H1 (cell line): ENCODE measurements around the gene RAB3A. TPM values are rescaled to one million over a fixed set of nuclear protein-coding genes. Genes with fewer than 3 reads are reported as not detected.

ENCODE experiments used
- CTCF ChIA-PET: fragments of 300-600 bp; sonication (Branson Sonifier 250); formaldehyde crosslinking; loops from one replicate; lab custom pipeline; 2021; ENCODE audit not compliant: partially characterized antibody; lab: Charles Lee
- POLR2A ChIA-PET: fragments of 300-600 bp; sonication (Branson Sonifier 250); formaldehyde crosslinking; loops from one replicate; lab custom pipeline; 2021; ENCODE audit warnings: inconsistent platforms; ENCODE audit not compliant: partially characterized antibody; lab: Charles Lee
- DNase-seq, 2 experiments: peaks; one replicate each; pipeline versions ENCODE4 v3.0.0 to v3.0.0-alpha.2; 2010 to 2022; ENCODE audit warnings: low spot score in 2 of 2, low read depth in 1 of 2, mixed read lengths in 1 of 2
- FAIRE-seq: peaks from 2 replicates; lab custom pipeline; 2011; peaks lifted over from hg19 to GRCh38; lab: Jason Lieb, UNC
- H2AFZ ChIP-seq: 2 replicates; pipeline ENCODE4 v1.8.1; 2012; ENCODE audit warnings: low read length, inconsistent platforms
- H2AK5ac ChIP-seq: 2 replicates; pipeline ENCODE4 v1.6.1; 2013; ENCODE audit warnings: low read depth, low read length
- H2BK120ac ChIP-seq: replicated peaks from 2 replicates; pipeline ENCODE3; 2013; ENCODE audit warnings: low read depth, low read length, inconsistent platforms
- H2BK12ac ChIP-seq: 2 replicates; pipeline ENCODE4 v1.6.1; 2013; ENCODE audit warnings: low read depth, low read length
- H2BK15ac ChIP-seq: 2 replicates; pipeline ENCODE4 v1.6.1; 2013; ENCODE audit warnings: low read length
- H2BK20ac ChIP-seq: 2 replicates; pipeline ENCODE4 v1.6.1; 2013; ENCODE audit warnings: low read length
- H2BK5ac ChIP-seq: 2 replicates; pipeline ENCODE4 v1.6.1; 2013; ENCODE audit warnings: low read depth, low read length
- H3K14ac ChIP-seq: 2 replicates; pipeline ENCODE4 v1.6.1; 2013; ENCODE audit warnings: inconsistent platforms; ENCODE audit not compliant: insufficient read length
- H3K18ac ChIP-seq: 2 replicates; pipeline ENCODE4 v1.6.1; 2013; ENCODE audit warnings: low read length; ENCODE audit errors: extremely low read depth
- H3K23ac ChIP-seq: 2 replicates; pipeline ENCODE4 v1.6.1; 2013; ENCODE audit warnings: inconsistent platforms; ENCODE audit not compliant: insufficient read length
- H3K23me2 ChIP-seq: 2 replicates; pipeline ENCODE4 v1.6.1; 2013; ENCODE audit warnings: low read depth, low read length
- H3K27ac ChIP-seq: 2 replicates; pipeline ENCODE4 v1.6.1; 2011; ENCODE audit warnings: low read depth, low read length, inconsistent platforms
- H3K27me3 ChIP-seq, 4 experiments: replicated peaks in 1 of 4; 1 replicate in 1 of 4; 2 replicates in 3 of 4; pipeline versions ENCODE4 v1.6.1 to v1.8.1; 2011 to 2013; ENCODE audit warnings: low read length in 3 of 4, mild to moderate bottlenecking in 3 of 4, inconsistent platforms in 2 of 4, mixed read lengths in 2 of 4, moderate library complexity in 1 of 4; ENCODE audit not compliant: control insufficient read depth in 3 of 4, insufficient read depth in 3 of 4; ENCODE audit errors: extremely low read depth in 1 of 4
- H3K36me3 ChIP-seq, 4 experiments: 2 replicates each; pipeline versions ENCODE4 v1.6.1 to v1.8.1; 2011 to 2013; ENCODE audit warnings: mild to moderate bottlenecking in 4 of 4, low read length in 3 of 4, moderate library complexity in 2 of 4, control low read depth in 1 of 4, inconsistent platforms in 1 of 4; ENCODE audit not compliant: insufficient read depth in 4 of 4, control insufficient read depth in 2 of 4
- H3K4ac ChIP-seq: replicated peaks from 2 replicates; pipeline ENCODE3; 2013; ENCODE audit warnings: low read length, low read depth, mixed read lengths, inconsistent platforms; ENCODE audit not compliant: insufficient read length
- H3K4me1 ChIP-seq, 4 experiments: replicated peaks in 1 of 4; 1 replicate in 1 of 4; 2 replicates in 3 of 4; pipeline versions ENCODE4 v1.6.1 to v1.8.1; 2011 to 2013; ENCODE audit warnings: low read length in 3 of 4, inconsistent platforms in 2 of 4, mixed read lengths in 1 of 4; ENCODE audit not compliant: insufficient read depth in 4 of 4, control insufficient read depth in 3 of 4
- H3K4me2 ChIP-seq, 2 experiments: 2 replicates each; pipeline versions ENCODE4 v1.6.1 to v1.8.1; 2011 to 2013; ENCODE audit warnings: low read depth in 2 of 2, low read length in 2 of 2, control low read depth in 1 of 2, inconsistent platforms in 1 of 2, mild to moderate bottlenecking in 1 of 2; ENCODE audit not compliant: insufficient read depth in 1 of 2
- H3K4me3 ChIP-seq, 4 experiments: fragments of 200-600, 300-600 bp in 1 of 4; sonication (generic), shearing (Covaris generic), sonication (Bioruptor Twin) in 1 of 4; 2 replicates each; pipeline versions ENCODE4 v1.5.1 to v1.8.1; 2011 to 2016; ENCODE audit warnings: low read length in 4 of 4, low read depth in 3 of 4, control low read depth in 2 of 4, inconsistent platforms in 2 of 4, mild to moderate bottlenecking in 2 of 4, mixed read lengths in 1 of 4, moderate library complexity in 1 of 4; ENCODE audit not compliant: insufficient read depth in 2 of 4; ENCODE audit errors: extremely low read depth in 1 of 4
- H3K56ac ChIP-seq: replicated peaks from 2 replicates; pipeline ENCODE3; 2013; ENCODE audit warnings: low read depth, mild to moderate bottlenecking, mixed read lengths, low read length, inconsistent platforms; ENCODE audit not compliant: insufficient read length
- H3K79me1 ChIP-seq: 2 replicates; pipeline ENCODE4 v1.6.1; 2013; ENCODE audit warnings: low read depth, low read length, control low read depth
- H3K79me2 ChIP-seq, 2 experiments: 2 replicates each; pipeline versions ENCODE4 v1.6.1 to v1.8.1; 2012 to 2013; ENCODE audit warnings: low read length in 2 of 2, mild to moderate bottlenecking in 2 of 2, inconsistent platforms in 1 of 2; ENCODE audit not compliant: insufficient read depth in 2 of 2, control insufficient read depth in 1 of 2
- H3K9ac ChIP-seq, 4 experiments: replicated peaks in 1 of 4; 1 replicate in 1 of 4; 2 replicates in 3 of 4; pipeline versions ENCODE4 v1.6.1 to v1.8.1; 2011 to 2013; ENCODE audit warnings: low read depth in 3 of 4, low read length in 3 of 4, control low read depth in 2 of 4, mild to moderate bottlenecking in 2 of 4, moderate library complexity in 2 of 4, inconsistent platforms in 1 of 4; ENCODE audit errors: extremely low read depth in 1 of 4
- H3K9me3 ChIP-seq, 2 experiments: 2 replicates each; pipeline versions ENCODE4 v1.6.1 to v1.8.1; 2012 to 2013; ENCODE audit warnings: mild to moderate bottlenecking in 2 of 2, moderate library complexity in 2 of 2, control low read depth in 1 of 2, inconsistent platforms in 1 of 2, low read depth in 1 of 2, low read length in 1 of 2, mixed read lengths in 1 of 2; ENCODE audit not compliant: insufficient read depth in 2 of 2
- H4K20me1 ChIP-seq, 2 experiments: replicated peaks in 1 of 2; 2 replicates each; pipeline versions ENCODE3 to v1.8.1; 2011 to 2013; ENCODE audit warnings: inconsistent platforms in 2 of 2, low read length in 2 of 2, mild to moderate bottlenecking in 1 of 2; ENCODE audit not compliant: insufficient read depth in 2 of 2, control insufficient read depth in 1 of 2
- H4K5ac ChIP-seq: 2 replicates; pipeline ENCODE4 v1.6.1; 2013; ENCODE audit warnings: low read length, low read depth, mixed read lengths, inconsistent platforms; ENCODE audit not compliant: insufficient read length
- H4K8ac ChIP-seq: 2 replicates; pipeline ENCODE4 v1.8.0; 2013; ENCODE audit warnings: mild to moderate bottlenecking, moderate library complexity, low read length, inconsistent platforms; ENCODE audit not compliant: insufficient read depth; ENCODE audit errors: extremely low read depth
- H4K91ac ChIP-seq: replicated peaks from 2 replicates; pipeline ENCODE3; 2013; ENCODE audit warnings: low read length, mixed read lengths, inconsistent platforms; ENCODE audit not compliant: insufficient read length
- CHD2 ChIP-seq: IDR thresholded peaks from 2 replicates; pipeline ENCODE4 v1.6.1; 2012; ENCODE audit warnings: low read length, improper control_type of control experiment
- FOSL1 ChIP-seq: IDR thresholded peaks from 2 replicates; pipeline ENCODE4 v1.6.1; 2011; ENCODE audit warnings: mild to moderate bottlenecking, low read depth, low read length, moderate library complexity; ENCODE audit not compliant: insufficient read depth
- SP2 ChIP-seq: IDR thresholded peaks from 2 replicates; pipeline ENCODE4 v1.6.1; 2012; ENCODE audit warnings: mild to moderate bottlenecking, low read length, inconsistent platforms
- WGBS, 2 experiments: shearing (Covaris generic) in 1 of 2; methylation state at CpG; one replicate each; pipeline versions ENCODE4 v1.1.6 to v1.1.7; 2013 to 2015; ENCODE audit warnings: low lambda C conversion rate in 2 of 2, mixed read lengths in 2 of 2, inconsistent platforms in 1 of 2, low coverage in 1 of 2, missing lambda C conversion rate in 1 of 2; ENCODE audit not compliant: insufficient replicate concordance in 2 of 2, insufficient coverage in 1 of 2, insufficient read length in 1 of 2; ENCODE audit errors: extremely low coverage in 1 of 2, missing lambda C conversion rate in 1 of 2; 5-methylcytosine and 5-hydroxymethylcytosine counted together
- polyA plus RNA-seq, 7 experiments: library from polyadenylated mRNA; depleted of rRNA in 3 of 7; stranded (reverse) in 5 of 7; unstranded in 2 of 7; fragments of >200 nt in 5 of 7; fragments of 200-250 nt in 2 of 7; gene quantifications; 1 replicate in 5 of 7; 2 replicates in 1 of 7; 4 replicates in 1 of 7; pipeline versions ENCODE4 v1.2.1 to v1.2.3, GENCODE V29; 2011 to 2013; ENCODE audit warnings: missing spikeins in 2 of 7, mixed read lengths in 2 of 7
- total RNA-seq: library from RNA; stranded (reverse); fragmentation: NEBNext Ultra II Directional; extraction: Animal tissue kit (Norgen Biotek cat#: 25700); gene quantifications from 2 replicates; pipeline ENCODE4 v1.2.1, GENCODE V29; 2021

The RAB3A gene
- total and polyA plus RNA-seq, 2 of the 8 experiments (the other 6 are each of a cell fraction or from before 2014, with no cell fraction given): 13.6 to 14.2 TPM

DNA sequence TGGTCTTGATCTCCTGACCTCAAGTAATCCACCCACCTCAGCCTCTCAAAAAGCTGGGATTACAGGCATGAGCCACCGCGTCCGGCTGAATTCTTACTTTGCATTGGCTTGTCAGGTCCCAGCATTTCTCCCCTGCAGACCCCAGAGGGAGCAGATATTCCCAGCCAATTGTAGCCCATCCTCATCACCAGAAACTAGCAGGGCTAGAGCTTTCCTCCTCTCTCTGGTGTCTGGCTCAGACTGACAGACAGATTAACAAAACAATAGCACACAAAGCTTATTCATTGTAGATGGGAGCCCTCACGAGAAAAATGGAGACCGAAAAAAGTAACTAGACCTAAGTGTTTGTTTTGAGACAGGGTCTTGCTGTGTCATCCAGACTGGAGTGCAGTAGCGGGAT lies 18.3 kb downstream of the RAB3A start:
- Histone ChIP-seq H3K56ac (no peak overlapping the region), H3K9me3 (no peaks in the 10 kb centered on the region), H3K79me1 (no peaks in the 10 kb centered on the region), H3K27me3 (no peaks in the 10 kb centered on the region), H3K14ac (no peak overlapping the region), H3K9ac (no peak overlapping the region), H4K20me1 (no peaks in the 10 kb centered on the region), H2BK20ac (no peak overlapping the region), H3K79me2 (no peaks in the 10 kb centered on the region), H3K23me2 (no peaks in the 10 kb centered on the region), H3K18ac (no peak overlapping the region), H3K36me3 (no peaks in the 10 kb centered on the region), H2BK15ac (no peak overlapping the region), H3K4ac (no peak overlapping the region), H4K5ac (no peak overlapping the region), H2BK120ac (no peak overlapping the region), H2BK12ac (no peak overlapping the region), H4K8ac (no peak overlapping the region), H3K4me1 (peaks cover 0 to 5% (median 1%) of the 10 kb centered on the region in 4 experiments; a peak in 4 of 7 replicates), H2AK5ac (no peak overlapping the region), H2AFZ (no peak overlapping the region), H4K91ac (no peak overlapping the region), H3K23ac (no peak overlapping the region), H3K4me3 (no peak overlapping the region), H3K4me2 (peak overlapping the region in 1 of 2 experiments; percentile 8; a peak in 2 of 4 replicates), H3K27ac (no peak overlapping the region), H2BK5ac (no peak overlapping the region)
- 63% methylated on average over 6 of the region's 6 CpGs; no CpG with 5 or more reads in 1 of the 2 experiments for WGBS, 2 experiments
- POLR2A ChIA-PET: interaction anchor here (0.9 to 1.6 kb wide), 4 partner anchors 13 to 96 kb away, joined by 3 to 5 read pairs (median 4); partner anchors contain the start of gene JUND
- CTCF ChIA-PET: interaction anchor here (0.6 to 2.3 kb wide), 7 partner anchors 17 to 158 kb away, joined by 3 to 14 read pairs (median 5); a partner anchor contains a TSS
- no peak for TF ChIP-seq CHD2
- TF ChIP-seq FOSL1: no peak
- TF ChIP-seq SP2: no peak
- no peak for FAIRE-seq
- DNase-seq: no peak
